HS-27A (cell line): Measurements from ENCODE around the gene WDPCP.
"Not testable (repeated sequence)": the region's sequence is repeated elsewhere in the genome, so short reads cannot be mapped to it uniquely, and the experiment has no call there.

ENCODE experiments used
- DNase-seq: peaks from one replicate; pipeline ENCODE4 v3.0.0-alpha.2; 2012; ENCODE audit warnings: low read depth, missing footprints

Gene WDPCP

GRCh38 chr2:63101954-63102353 lies 486.3 kb downstream of the WDPCP start:
- DNase-seq, result no peak

GRCh38 chr2:63099032-63099431 lies 489.2 kb downstream of the WDPCP start:
- no peak for DNase-seq

- no peak for DNase-seq
Observed at GRCh38 chr2:63096491-63096890, 491.8 kb downstream of the WDPCP start.

GRCh38 chr2:63093502-63093901 lies 494.8 kb downstream of the WDPCP start:
- DNase-seq, result no peak

GRCh38 chr2:63092857-63093256 lies 495.4 kb downstream of the WDPCP start:
- no peak for DNase-seq

GRCh38 chr2:63092401-63092800 lies 495.9 kb downstream of the WDPCP start:
- DNase-seq, result no peak

GRCh38 chr2:63086687-63087086 lies 501.6 kb downstream of the WDPCP start:
- DNase-seq, result no peak

- DNase-seq, result no peak
Observed at GRCh38 chr2:63081404-63081803, 506.9 kb downstream of the WDPCP start.

GRCh38 chr2:63078852-63079606 lies 509.2 kb downstream of the WDPCP start:
- DNase-seq, result no peak

- not testable (repeated sequence) for DNase-seq
Observed at GRCh38 chr2:63074399-63074798, 513.9 kb downstream of the WDPCP start.

- no peak for DNase-seq
Observed at GRCh38 chr2:63073994-63074393, 514.3 kb downstream of the WDPCP start.

- DNase-seq, result no peak
Observed at GRCh38 chr2:63071664-63072063, 516.6 kb downstream of the WDPCP start.
